Measurements from ENCODE around the gene LRBA. TPM values are rescaled to one million over a fixed set of nuclear protein-coding genes. Genes with fewer than 3 reads are reported as not detected.

Gene LRBA
- total and polyA plus RNA-seq, 9 of the 15 experiments (the other 6 are each of a cell fraction or from before 2014, with no cell fraction given): 24.2 to 88.7 (median 59.7) TPM

DNA sequence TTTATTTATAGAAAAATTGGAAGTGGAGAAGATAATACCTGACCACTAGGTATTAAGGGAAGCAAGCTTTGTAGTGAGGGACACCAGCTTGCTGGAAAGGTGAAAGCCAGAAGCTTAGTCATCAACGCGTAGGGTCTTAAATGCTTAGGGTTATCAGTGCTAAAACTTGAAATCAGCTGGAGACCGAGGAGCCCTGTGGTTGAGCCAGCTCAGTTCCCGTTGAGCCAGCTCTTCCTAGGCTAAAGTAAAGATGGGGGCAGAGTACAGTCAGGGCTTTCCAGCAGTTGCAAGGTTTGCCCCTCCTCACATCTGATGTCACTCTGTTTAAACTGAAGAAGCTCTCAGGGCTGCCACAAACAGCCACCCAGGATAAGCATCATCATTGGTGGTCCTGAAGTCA is 696.1 kb downstream of the LRBA start (continued):
- TF ChIP-seq, protein P1, sequence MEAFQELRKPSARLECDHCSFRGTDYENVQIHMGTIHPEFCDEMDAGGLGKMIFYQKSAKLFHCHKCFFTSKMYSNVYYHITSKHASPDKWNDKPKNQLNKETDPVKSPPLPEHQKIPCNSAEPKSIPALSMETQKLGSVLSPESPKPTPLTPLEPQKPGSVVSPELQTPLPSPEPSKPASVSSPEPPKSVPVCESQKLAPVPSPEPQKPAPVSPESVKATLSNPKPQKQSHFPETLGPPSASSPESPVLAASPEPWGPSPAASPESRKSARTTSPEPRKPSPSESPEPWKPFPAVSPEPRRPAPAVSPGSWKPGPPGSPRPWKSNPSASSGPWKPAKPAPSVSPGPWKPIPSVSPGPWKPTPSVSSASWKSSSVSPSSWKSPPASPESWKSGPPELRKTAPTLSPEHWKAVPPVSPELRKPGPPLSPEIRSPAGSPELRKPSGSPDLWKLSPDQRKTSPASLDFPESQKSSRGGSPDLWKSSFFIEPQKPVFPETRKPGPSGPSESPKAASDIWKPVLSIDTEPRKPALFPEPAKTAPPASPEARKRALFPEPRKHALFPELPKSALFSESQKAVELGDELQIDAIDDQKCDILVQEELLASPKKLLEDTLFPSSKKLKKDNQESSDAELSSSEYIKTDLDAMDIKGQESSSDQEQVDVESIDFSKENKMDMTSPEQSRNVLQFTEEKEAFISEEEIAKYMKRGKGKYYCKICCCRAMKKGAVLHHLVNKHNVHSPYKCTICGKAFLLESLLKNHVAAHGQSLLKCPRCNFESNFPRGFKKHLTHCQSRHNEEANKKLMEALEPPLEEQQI (IDR thresholded peaks at IDR 0.05): peak; percentile 32; the same call in 1 of the 2 replicates
- TF ChIP-seq ZNF316 (IDR thresholded peaks at IDR 0.05): no peak
- TF ChIP-seq MYBL2 (IDR thresholded peaks at IDR 0.05; ENCODE audit: low read depth): peak; percentile 62; the same call in 1 of the 2 replicates
- TF ChIP-seq MYBL2 (CRISPR knock-in tag; IDR thresholded peaks at IDR 0.05; ENCODE audit: borderline replicate concordance): no peak
- TF ChIP-seq ZNF592 (IDR thresholded peaks at IDR 0.05): peak; percentile 53
- no peak for TF ChIP-seq ZNF174 (CRISPR knock-in tag; IDR thresholded peaks at IDR 0.05)
- no peak for TF ChIP-seq EZH2 (IDR thresholded peaks at IDR 0.05; ENCODE audit: borderline replicate concordance, low read depth, low read length)
- TF ChIP-seq ZNF436 (CRISPR knock-in tag; IDR thresholded peaks at IDR 0.05): no peak
- no peak for TF ChIP-seq BRCA1 (IDR thresholded peaks at IDR 0.05)
- TF ChIP-seq BRCA1 (CRISPR knock-in tag; IDR thresholded peaks at IDR 0.05): no peak
- TF ChIP-seq, protein P2, sequence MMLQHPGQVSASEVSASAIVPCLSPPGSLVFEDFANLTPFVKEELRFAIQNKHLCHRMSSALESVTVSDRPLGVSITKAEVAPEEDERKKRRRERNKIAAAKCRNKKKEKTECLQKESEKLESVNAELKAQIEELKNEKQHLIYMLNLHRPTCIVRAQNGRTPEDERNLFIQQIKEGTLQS (IDR thresholded peaks at IDR 0.05): peak; percentile 79
- TF ChIP-seq, protein P2 (CRISPR knock-in tag; conservative IDR thresholded peaks at IDR 0.05): no peak
- TF ChIP-seq ZNF717 (CRISPR knock-in tag; IDR thresholded peaks at IDR 0.05): no peak
- no peak for TF ChIP-seq ZFP1 (CRISPR knock-in tag; IDR thresholded peaks at IDR 0.05)
- 0 out of 2 replicates have a peak, but pooled peaks have one; percentile 21 for TF ChIP-seq ETV5 (CRISPR knock-in tag; IDR thresholded peaks at IDR 0.05; ENCODE audit: low read depth)
- TF ChIP-seq CREB1 (IDR thresholded peaks at IDR 0.05): peak; percentile 17; the same call in 1 of the 2 replicates
- no peak for TF ChIP-seq CREB1 (CRISPR knock-in tag; IDR thresholded peaks at IDR 0.05)
- TF ChIP-seq ELF4 (CRISPR knock-in tag; IDR thresholded peaks at IDR 0.05): no peak
- peak; percentile 75; the same call in 1 of the 2 replicates for TF ChIP-seq HMBOX1 (IDR thresholded peaks at IDR 0.05)
- no peak for TF ChIP-seq ZNF589 (CRISPR knock-in tag; IDR thresholded peaks at IDR 0.05; ENCODE audit: low read depth)
- TF ChIP-seq LARP7 (IDR thresholded peaks at IDR 0.05): no peak
- TF ChIP-seq HNRNPH1 (optimal IDR thresholded peaks at IDR 0.05; ENCODE audit: low read depth, low read length): no peak
- 0 out of 2 replicates have a peak, but pooled peaks have one; percentile 3 for TF ChIP-seq STAT5A (IDR thresholded peaks at IDR 0.05; ENCODE audit: borderline replicate concordance, low read length)
- peak; percentile 44; the same call in 1 of the 2 replicates for TF ChIP-seq LCOR (CRISPR knock-in tag; IDR thresholded peaks at IDR 0.05)

Measured in K562 (cell line).